Stimulated activated memory B cell treated with anti-CD40 and anti-IgM and Interleukin-4, amounts not matched to agents 10 μg/mL and 1 μg/mL and 100 μg/mL, for 72 hours (primary cell): Measurements from ENCODE around the gene CGB2.
A peak's percentile ranks its signal among the peaks of the same experiment; 100 is the strongest.

Experiments used
- ATAC-seq: fragments of 150-1000 bp; cut with Tn5 transposase; 2 replicates; pipeline ENCODE4 v1.10.0; 2021
- H3K27ac Mint-ChIP-seq: one replicate; pipeline ENCODE4 v1.8.0; 2022; ENCODE audit warnings: mild to moderate bottlenecking, mixed read lengths
- H3K27me3 Mint-ChIP-seq: one replicate; pipeline ENCODE4 v1.8.0; 2022; ENCODE audit warnings: mixed read lengths
- H3K36me3 Mint-ChIP-seq: one replicate; pipeline ENCODE4 v1.8.0; 2022; ENCODE audit warnings: mixed read lengths
- H3K4me1 Mint-ChIP-seq: one replicate; pipeline ENCODE4 v1.8.0; 2022; ENCODE audit warnings: mixed read lengths
- H3K4me3 Mint-ChIP-seq: one replicate; pipeline ENCODE4 v1.8.0; 2022; ENCODE audit warnings: mild to moderate bottlenecking, moderate library complexity, mixed read lengths
- H3K9me3 Mint-ChIP-seq: one replicate; pipeline ENCODE4 v1.8.0; 2022; ENCODE audit warnings: mixed read lengths

Gene CGB2

DNA sequence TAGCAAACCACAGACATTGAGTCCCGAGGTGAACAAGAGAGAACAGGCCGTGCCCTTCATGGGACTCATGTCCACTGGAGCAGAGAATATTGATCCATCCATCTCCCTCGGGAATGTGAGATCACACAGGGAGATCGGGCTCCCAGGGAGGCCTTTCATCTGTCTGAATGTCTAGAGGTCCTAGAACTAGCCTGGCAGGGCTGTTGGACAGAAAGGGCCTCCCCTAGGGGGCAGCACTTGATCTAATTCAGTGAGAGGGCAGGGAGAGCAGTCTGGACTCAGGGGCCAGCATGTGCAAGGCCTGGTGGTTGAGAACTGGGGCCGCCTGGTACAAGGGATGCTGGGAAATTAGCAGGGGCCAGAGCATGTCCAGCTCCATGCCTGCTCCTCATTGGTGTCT, 33.7 kb upstream of the CGB2 start:
- H3K27me3 Mint-ChIP-seq = no peaks in the 10 kb centered on the region
- ATAC-seq = no peak
- H3K4me1 Mint-ChIP-seq = peaks cover 44% of the 10 kb centered on the region
- no peaks in the 10 kb centered on the region for H3K9me3 Mint-ChIP-seq
- peaks cover 36% of the 10 kb centered on the region for H3K36me3 Mint-ChIP-seq
- no peak overlapping the region for H3K27ac Mint-ChIP-seq
- H3K4me3 Mint-ChIP-seq = no peak overlapping the region

DNA sequence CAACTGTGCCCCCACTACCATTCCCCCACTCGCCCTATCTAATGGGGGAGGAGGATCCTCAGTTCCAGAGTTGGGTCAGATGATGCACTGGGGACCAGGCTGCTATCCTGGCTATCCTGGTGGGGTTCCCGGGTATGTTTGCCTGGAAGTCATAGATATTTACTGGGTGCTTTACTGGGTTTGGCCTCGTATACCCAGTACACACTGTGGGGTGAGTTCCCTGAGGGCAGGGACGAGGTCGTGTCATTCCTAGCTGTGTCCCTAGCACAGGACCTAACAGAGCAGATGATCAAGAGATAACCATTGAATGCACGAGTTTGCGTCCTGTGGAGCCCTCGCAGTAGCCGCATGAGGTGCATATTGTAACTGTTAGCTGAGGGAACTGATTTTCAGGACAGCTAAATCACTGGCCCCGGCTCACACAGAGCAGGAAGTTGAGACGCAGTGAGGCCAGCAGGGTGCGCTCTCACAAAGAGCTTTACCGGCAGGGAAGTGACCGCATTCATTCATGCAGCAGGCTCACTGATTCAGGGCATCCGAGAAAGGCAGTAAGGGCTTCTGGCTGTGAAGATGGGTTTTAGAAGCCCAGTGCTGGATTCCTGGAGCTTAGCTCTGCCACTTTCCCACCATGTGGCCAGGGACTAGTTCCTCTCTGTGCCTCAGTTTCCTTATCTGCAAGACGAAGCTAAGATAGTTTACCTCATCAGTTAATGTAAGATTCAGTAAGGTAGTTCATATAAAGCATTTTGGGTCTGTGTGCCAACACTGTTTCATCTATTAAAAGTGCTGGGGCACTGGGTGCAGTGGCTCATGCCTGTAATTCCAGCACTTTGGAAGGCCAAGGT, 32.0 kb upstream of the CGB2 start:
- ATAC-seq = peak; percentile 80
- Mint-ChIP-seq H3K4me1 (peaks cover 32% of the 10 kb centered on the region), H3K27me3 (no peaks in the 10 kb centered on the region), H3K9me3 (no peaks in the 10 kb centered on the region), H3K4me3 (no peak overlapping the region), H3K27ac (no peak overlapping the region), H3K36me3 (peaks cover 46% of the 10 kb centered on the region)

DNA sequence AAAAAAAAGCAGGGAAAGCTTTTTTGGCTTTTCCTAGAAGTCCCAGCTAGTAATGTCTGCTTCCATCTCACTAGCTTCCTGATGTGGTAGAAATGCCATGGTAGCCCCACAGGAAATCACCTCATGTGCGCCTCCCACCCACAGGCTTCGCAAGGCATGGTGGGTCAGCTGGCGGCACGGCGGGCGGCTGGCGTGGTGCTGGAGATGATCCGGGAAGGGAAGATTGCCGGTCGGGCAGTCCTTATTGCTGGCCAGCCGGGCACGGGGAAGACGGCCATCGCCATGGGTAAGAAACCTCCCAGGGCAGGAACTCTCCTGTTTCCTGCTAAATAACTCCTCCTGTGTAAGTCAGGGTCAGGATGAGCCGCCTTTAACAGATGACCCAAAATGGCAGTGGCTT, 27.6 kb upstream of the CGB2 start:
- H3K27me3 Mint-ChIP-seq = no peaks in the 10 kb centered on the region
- H3K9me3 Mint-ChIP-seq = no peaks in the 10 kb centered on the region
- H3K36me3 Mint-ChIP-seq = peaks cover 57% of the 10 kb centered on the region
- no peak overlapping the region for H3K4me3 Mint-ChIP-seq
- H3K4me1 Mint-ChIP-seq = peaks cover 9% of the 10 kb centered on the region
- H3K27ac Mint-ChIP-seq = no peak overlapping the region
- ATAC-seq = no peak

DNA sequence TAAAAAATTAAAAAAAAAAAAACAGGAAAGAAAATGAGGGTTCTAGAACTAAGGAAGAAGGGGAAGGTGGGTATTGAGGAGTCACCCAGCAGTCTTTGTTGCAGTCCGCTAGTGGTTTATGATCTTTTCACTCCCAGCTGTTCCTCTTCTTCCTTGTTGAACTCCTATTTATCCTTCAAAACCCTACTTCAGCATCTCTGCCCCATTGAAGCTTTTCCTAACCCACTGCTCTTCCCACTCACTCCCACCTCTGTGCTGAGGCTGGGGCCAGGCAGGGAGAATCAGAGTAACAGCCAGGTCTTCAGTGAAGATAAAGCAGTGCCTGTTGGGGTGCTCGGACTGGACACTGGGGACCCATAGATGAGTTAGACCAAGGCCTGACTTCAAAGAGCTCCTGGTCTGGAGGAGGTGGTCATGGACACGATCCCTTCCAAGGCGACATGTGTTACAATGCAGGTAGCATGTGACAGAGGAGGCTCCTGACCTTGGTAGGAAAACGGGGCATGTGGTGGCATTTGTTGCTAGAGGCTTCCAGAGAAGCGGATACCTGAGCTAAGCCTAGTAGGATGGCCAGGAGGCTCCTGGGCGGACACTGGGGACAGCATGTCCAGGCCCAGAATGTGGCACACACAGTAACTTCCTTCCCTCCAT, 26.6 kb upstream of the CGB2 start:
- H3K4me3 Mint-ChIP-seq = no peak overlapping the region
- H3K27ac Mint-ChIP-seq = no peak overlapping the region
- H3K4me1 Mint-ChIP-seq = peaks cover under 1% of the 10 kb centered on the region
- no peak for ATAC-seq
- H3K9me3 Mint-ChIP-seq = no peaks in the 10 kb centered on the region
- H3K27me3 Mint-ChIP-seq = no peaks in the 10 kb centered on the region
- peaks cover 55% of the 10 kb centered on the region for H3K36me3 Mint-ChIP-seq

DNA sequence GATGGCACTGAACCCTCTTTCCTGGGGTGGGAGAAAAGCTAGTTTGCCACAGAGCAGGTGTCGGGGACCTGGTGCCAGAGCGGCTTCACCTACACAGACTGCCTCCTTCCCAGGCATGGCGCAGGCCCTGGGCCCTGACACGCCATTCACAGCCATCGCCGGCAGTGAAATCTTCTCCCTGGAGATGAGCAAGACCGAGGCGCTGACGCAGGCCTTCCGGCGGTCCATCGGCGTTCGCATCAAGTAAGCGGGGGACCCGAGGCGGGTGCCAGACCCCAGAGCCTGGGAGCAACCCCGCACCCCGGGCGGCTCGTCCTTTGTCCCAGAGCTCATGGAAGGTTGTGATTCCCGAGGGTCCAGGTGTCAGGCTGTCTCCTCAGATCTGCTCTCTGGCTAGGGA, 24.8 kb upstream of the CGB2 start:
- ATAC-seq = no peak
- no peaks in the 10 kb centered on the region for H3K4me1 Mint-ChIP-seq
- no peak overlapping the region for H3K4me3 Mint-ChIP-seq
- no peak overlapping the region for H3K27ac Mint-ChIP-seq
- H3K36me3 Mint-ChIP-seq = peaks cover 70% of the 10 kb centered on the region
- no peaks in the 10 kb centered on the region for H3K27me3 Mint-ChIP-seq
- no peaks in the 10 kb centered on the region for H3K9me3 Mint-ChIP-seq

DNA sequence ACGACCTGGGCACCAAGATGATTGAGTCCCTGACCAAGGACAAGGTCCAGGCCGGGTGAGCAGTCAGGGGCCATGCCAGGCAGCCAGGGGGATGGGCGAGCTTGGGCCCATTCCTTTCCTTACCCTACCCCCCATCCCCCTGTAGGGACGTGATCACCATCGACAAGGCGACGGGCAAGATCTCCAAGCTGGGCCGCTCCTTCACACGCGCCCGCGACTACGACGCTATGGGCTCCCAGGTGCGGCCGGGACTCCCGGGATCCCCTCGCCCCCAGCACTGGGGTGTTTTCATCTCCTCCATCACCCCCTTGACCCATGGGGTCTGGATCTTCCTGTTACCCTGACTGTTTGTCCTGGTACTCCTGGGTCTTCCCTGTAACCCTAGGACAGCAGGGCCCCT, 21.9 kb upstream of the CGB2 start:
- ATAC-seq = no peak
- Mint-ChIP-seq H3K27me3 (no peaks in the 10 kb centered on the region), H3K4me1 (no peaks in the 10 kb centered on the region), H3K4me3 (no peak overlapping the region), H3K27ac (no peak overlapping the region), H3K9me3 (no peaks in the 10 kb centered on the region), H3K36me3 (peaks cover 50% of the 10 kb centered on the region)

DNA sequence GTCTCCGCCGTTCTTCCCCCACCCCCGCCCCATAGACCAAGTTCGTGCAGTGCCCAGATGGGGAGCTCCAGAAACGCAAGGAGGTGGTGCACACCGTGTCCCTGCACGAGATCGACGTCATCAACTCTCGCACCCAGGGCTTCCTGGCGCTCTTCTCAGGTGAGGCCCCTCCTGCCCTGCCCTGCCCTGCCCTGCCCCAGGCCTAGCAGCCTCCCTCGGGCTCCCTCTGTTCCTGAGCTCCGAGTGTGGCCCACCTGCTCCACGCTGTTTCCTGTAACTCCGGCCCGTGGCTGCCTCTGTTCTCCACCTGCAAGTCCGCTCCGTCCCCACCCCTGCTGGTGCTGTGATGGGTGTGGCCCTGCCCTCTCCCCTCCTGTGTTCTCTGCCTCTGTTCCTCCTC, 21.2 kb upstream of the CGB2 start:
- Mint-ChIP-seq H3K36me3 (peaks cover 50% of the 10 kb centered on the region), H3K4me3 (no peak overlapping the region), H3K27me3 (no peaks in the 10 kb centered on the region), H3K9me3 (no peaks in the 10 kb centered on the region), H3K4me1 (no peaks in the 10 kb centered on the region), H3K27ac (no peak overlapping the region)
- ATAC-seq = no peak

DNA sequence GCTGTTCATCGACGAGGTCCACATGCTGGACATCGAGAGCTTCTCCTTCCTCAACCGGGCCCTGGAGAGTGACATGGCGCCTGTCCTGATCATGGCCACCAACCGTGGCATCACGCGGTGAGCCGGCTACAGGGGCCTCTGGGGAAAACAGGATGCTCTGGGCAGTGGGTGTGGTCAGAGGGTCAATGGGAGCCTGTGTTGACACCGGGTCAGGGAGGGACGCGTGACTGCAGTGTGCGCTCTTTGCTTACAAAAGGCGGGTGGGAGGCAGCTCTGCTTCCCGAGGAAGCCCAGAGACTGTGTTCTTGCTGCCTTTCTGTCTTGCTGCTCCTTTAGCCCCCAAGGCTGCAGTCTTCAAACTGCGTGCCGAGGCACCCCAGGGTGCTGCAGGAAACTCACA, 20.5 kb upstream of the CGB2 start:
- Mint-ChIP-seq H3K27ac (no peak overlapping the region), H3K9me3 (no peaks in the 10 kb centered on the region), H3K27me3 (no peaks in the 10 kb centered on the region), H3K36me3 (peaks cover 50% of the 10 kb centered on the region), H3K4me1 (no peaks in the 10 kb centered on the region), H3K4me3 (no peak overlapping the region)
- no peak for ATAC-seq

DNA sequence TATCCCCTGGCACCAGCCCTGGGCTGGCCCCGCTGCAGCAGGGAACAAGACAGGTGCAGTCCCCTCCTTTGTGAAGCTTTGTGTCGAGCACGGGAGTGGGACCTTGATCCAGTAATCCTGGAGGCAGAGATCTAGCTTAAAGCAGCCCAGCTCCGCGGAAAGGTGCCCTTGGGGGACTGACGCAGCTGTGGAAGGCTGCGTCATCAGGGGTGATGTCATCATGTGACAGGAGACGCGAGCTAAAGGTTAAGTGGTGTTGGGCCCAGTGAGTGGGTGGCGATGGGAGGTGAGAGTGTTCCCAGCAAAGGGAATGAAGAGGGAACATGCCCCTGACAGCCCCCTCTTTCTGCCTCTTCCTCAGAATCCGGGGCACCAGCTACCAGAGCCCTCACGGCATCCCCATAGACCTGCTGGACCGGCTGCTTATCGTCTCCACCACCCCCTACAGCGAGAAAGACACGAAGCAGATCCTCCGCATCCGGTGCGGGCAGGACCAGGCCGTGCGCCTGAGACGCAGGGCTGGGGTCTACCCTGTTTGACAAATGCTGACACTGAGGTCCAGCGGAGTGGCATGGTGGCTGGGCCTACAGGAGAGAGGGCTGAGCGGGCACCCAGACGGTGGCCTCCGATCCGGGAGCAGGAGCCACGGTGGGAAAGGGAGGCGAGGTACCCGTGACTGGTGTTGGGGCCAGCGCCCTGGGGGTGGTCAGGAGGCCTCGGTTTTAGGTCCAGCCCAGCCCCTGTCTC, 17.4 kb upstream of the CGB2 start:
- H3K4me3 Mint-ChIP-seq = no peak overlapping the region
- peaks cover 10% of the 10 kb centered on the region for H3K4me1 Mint-ChIP-seq
- ATAC-seq = no peak
- no peaks in the 10 kb centered on the region for H3K9me3 Mint-ChIP-seq
- H3K27ac Mint-ChIP-seq = no peak overlapping the region
- H3K36me3 Mint-ChIP-seq = peaks cover 40% of the 10 kb centered on the region
- H3K27me3 Mint-ChIP-seq = no peaks in the 10 kb centered on the region

DNA sequence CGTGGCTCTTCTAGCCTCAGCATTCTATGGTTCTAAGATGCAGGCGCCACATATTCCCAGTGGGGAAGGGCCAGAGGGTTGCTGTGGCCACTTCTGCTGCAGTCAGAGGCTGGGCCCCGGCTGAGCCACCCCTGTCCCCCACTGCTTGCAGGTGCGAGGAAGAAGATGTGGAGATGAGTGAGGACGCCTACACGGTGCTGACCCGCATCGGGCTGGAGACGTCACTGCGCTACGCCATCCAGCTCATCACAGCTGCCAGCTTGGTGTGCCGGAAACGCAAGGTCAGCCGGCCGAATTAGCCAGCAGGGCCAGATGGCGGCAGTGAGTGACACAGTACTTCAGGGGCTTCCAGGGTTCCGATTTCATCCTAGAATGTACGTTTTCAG, 16.8 kb upstream of the CGB2 start:
- Mint-ChIP-seq H3K27ac (no peak overlapping the region), H3K4me1 (peaks cover 13% of the 10 kb centered on the region), H3K4me3 (no peak overlapping the region), H3K36me3 (peaks cover 35% of the 10 kb centered on the region), H3K9me3 (no peaks in the 10 kb centered on the region), H3K27me3 (no peaks in the 10 kb centered on the region)
- ATAC-seq = no peak

DNA sequence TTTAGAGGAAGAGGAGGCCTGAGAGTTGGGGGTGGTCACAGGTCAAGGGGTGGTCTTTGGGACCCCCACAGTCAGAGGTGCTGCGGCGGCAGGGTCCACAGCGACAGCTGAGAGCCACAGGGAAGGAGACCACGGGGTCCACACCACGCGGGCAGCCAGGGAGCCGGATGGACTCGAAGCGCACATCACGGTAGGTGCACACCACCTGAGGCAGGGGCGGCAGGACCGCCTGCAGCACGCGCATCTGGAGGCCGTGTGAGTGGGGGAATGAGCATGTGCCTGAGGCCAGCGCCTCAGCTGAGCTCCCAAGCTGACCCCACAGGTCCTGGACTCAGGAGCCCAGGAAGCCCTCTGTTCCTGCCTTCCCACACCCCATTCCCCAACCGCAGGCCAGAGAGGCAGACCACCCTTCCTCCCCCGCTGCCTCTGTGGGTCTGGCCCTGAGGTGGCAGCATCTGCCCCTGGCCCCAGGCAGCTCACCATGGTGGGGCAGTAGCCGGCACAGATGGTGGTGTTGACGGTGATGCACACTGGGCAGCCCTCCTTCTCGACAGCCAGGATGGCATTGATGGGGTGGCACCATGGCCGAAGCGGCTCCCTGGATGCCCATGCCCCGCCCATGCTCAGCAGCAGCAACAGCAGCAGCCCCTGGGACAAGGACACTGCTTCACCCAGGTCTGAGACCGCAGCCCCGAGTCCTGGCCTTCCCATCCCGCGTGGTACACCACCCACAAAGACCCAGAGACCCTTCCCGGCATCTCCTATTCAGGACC, 15.4 kb upstream of the CGB2 start:
- Mint-ChIP-seq H3K27ac (no peak overlapping the region), H3K4me3 (no peak overlapping the region), H3K36me3 (peaks cover 21% of the 10 kb centered on the region), H3K27me3 (no peaks in the 10 kb centered on the region), H3K4me1 (peaks cover 26% of the 10 kb centered on the region), H3K9me3 (no peaks in the 10 kb centered on the region)
- ATAC-seq = no peak

DNA sequence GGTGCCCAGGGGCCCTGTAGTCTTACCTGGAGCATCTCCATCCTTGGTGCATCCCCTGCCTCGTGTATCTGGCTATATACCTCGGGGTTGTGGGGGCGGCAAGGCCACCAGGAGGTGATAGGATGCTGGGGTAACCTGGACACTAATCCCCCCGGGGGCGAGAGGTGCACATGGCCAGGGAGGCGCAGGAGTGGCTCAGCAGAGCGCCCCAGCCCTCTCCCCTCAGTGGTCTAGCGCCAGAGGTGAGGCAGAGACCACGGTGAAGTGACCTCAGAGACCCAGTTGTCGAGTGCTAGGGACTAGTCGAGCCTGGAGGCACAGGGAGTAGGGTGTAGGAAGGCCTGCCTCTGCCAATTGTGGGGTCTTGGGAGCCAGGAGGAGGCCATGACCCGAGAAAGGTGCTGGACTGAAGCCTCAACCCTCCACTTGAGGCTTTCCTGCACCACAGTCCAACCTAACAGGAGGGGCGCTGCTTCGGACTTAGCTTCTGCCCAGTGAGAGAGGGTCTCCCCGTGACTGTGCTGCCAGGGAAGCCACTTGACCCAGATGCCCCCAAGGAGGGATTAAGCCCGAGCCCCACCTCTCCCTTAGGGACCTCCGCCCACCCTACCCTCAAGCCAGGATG, 14.5 kb upstream of the CGB2 start, which contains the start of gene LHB:
Gene LHB, minus strand, starts transcription at position 51 of the 625 bp plus-strand sequence. Its CDS starts 10 bp downstream, at position 41.
- peaks cover 17% of the 10 kb centered on the region for H3K36me3 Mint-ChIP-seq
- H3K27me3 Mint-ChIP-seq = no peaks in the 10 kb centered on the region
- H3K27ac Mint-ChIP-seq = no peak within 1 kb of the TSS
- peak within 1 kb of the TSS; percentile 78 for H3K4me3 Mint-ChIP-seq
- H3K9me3 Mint-ChIP-seq = no peaks in the 10 kb centered on the region
- H3K4me1 Mint-ChIP-seq = peaks cover 30% of the 10 kb centered on the region
- no peak for ATAC-seq

DNA sequence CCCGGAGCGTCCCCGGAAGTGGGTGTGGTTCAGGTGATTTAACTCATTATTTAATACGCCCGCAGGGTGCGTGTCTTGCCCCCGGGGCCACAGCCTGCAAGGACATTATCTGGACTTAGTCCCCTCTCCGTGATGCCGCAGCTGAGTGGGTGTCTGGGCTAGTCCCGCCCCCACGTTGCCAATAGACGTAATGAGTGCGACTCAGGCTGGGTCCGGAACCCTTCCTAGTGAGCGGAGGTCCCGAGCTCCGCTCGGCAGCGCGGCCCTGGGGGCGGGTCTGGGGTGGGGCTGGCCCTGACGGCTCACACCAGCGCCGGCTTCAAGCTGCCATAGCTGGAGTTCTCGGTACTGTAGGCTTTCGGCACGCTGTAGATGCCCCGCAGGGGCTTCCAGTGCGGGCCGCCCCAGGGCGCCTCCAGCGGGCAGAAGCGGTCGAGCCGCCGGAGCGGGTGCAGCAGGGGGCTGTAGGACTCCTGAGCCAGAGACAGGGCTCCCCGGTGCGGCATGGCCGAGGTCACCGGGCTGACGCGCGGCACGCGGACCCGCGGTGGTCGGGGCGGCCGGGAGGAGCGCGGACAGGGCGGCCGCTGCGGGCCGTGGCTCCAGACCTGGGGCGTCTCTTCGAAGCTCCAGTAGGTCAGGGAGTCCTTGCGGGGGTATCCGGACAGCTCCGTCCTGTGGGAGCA, 13.9 kb upstream of the CGB2 start:
- Mint-ChIP-seq H3K4me1 (peaks cover 30% of the 10 kb centered on the region), H3K4me3 (peak overlapping the region; percentile 78), H3K36me3 (peaks cover 17% of the 10 kb centered on the region), H3K9me3 (no peaks in the 10 kb centered on the region), H3K27ac (no peak overlapping the region), H3K27me3 (no peaks in the 10 kb centered on the region)
- ATAC-seq = peak; percentile 84
